H9 (cell line): ENCODE data around the gene TMIGD3. TPM values are rescaled to one million over a fixed set of nuclear protein-coding genes. Genes with fewer than 3 reads are reported as not detected.

Experiments used
- DNase-seq: peaks from one replicate; pipeline ENCODE4 v3.0.0-alpha.2; 2017
- H2AFZ ChIP-seq: one replicate; pipeline ENCODE4 v1.6.1; 2013; ENCODE audit warnings: mild to moderate bottlenecking, low read length, control low read depth, moderate library complexity
- H2AK5ac ChIP-seq: 2 replicates; pipeline ENCODE4 v1.6.1; 2013; ENCODE audit warnings: low read length, control low read depth, mixed read lengths; ENCODE audit not compliant: insufficient read length
- H2BK120ac ChIP-seq: one replicate; pipeline ENCODE4 v1.6.1; 2013; ENCODE audit warnings: low read depth, mild to moderate bottlenecking, low read length, control low read depth, inconsistent platforms; ENCODE audit not compliant: poor library complexity, severe bottlenecking
- H2BK12ac ChIP-seq: 2 replicates; pipeline ENCODE4 v1.6.1; 2013; ENCODE audit warnings: low read length, control low read depth, mixed read lengths, low read depth; ENCODE audit not compliant: insufficient read length
- H2BK15ac ChIP-seq: 2 replicates; pipeline ENCODE4 v1.6.1; 2013; ENCODE audit warnings: low read depth, low read length, control low read depth
- H2BK20ac ChIP-seq: one replicate; pipeline ENCODE4 v1.6.1; 2013; ENCODE audit warnings: low read depth, mild to moderate bottlenecking, low read length, control low read depth, inconsistent platforms; ENCODE audit not compliant: poor library complexity, severe bottlenecking
- H2BK5ac ChIP-seq: 2 replicates; pipeline ENCODE4 v1.6.1; 2013; ENCODE audit warnings: low read length, control low read depth, mixed read lengths; ENCODE audit not compliant: insufficient read length
- H3K14ac ChIP-seq: 2 replicates; pipeline ENCODE4 v1.6.1; 2013; ENCODE audit warnings: low read length, control low read depth; ENCODE audit not compliant: insufficient read depth
- H3K18ac ChIP-seq: 2 replicates; pipeline ENCODE4 v1.6.1; 2013; ENCODE audit warnings: low read depth, mild to moderate bottlenecking, mixed read lengths, low read length, control low read depth; ENCODE audit not compliant: insufficient read length
- H3K23ac ChIP-seq: 2 replicates; pipeline ENCODE4 v1.6.1; 2013; ENCODE audit warnings: low read length, control low read depth, mixed read lengths, low read depth; ENCODE audit not compliant: insufficient read length
- H3K23me2 ChIP-seq: 2 replicates; pipeline ENCODE4 v1.6.1; 2013; ENCODE audit warnings: low read depth, mild to moderate bottlenecking, mixed read lengths, low read length, control low read depth; ENCODE audit not compliant: insufficient read length, poor library complexity, severe bottlenecking
- H3K27ac ChIP-seq: 2 replicates; pipeline ENCODE4 v1.5.1; 2013; ENCODE audit warnings: low read length, control low read depth, mixed read lengths, low read depth; ENCODE audit not compliant: insufficient read length
- H3K27me3 ChIP-seq: 2 replicates; pipeline ENCODE4 v1.6.1; 2013; ENCODE audit warnings: low read length, control low read depth, inconsistent platforms; ENCODE audit not compliant: insufficient read depth
- H3K4ac ChIP-seq: 2 replicates; pipeline ENCODE4 v1.6.1; 2013; ENCODE audit warnings: low read depth, mild to moderate bottlenecking, control low read depth, inconsistent platforms, low read length, moderate library complexity
- H3K4me1 ChIP-seq: 2 replicates; pipeline ENCODE4 v1.6.1; 2013; ENCODE audit warnings: low read length, control low read depth, inconsistent platforms; ENCODE audit not compliant: insufficient read depth
- H3K4me2 ChIP-seq: 2 replicates; pipeline ENCODE4 v1.6.1; 2013; ENCODE audit warnings: low read length, control low read depth, mixed read lengths; ENCODE audit not compliant: insufficient read length, insufficient read depth
- H3K56ac ChIP-seq: 2 replicates; pipeline ENCODE4 v1.6.1; 2013; ENCODE audit warnings: low read depth, mild to moderate bottlenecking, mixed read lengths, low read length, control low read depth; ENCODE audit not compliant: insufficient read length
- H3K79me1 ChIP-seq: 2 replicates; pipeline ENCODE4 v1.6.1; 2013; ENCODE audit warnings: low read depth, mild to moderate bottlenecking, moderate library complexity, low read length, control low read depth, inconsistent platforms; ENCODE audit not compliant: insufficient read depth, poor library complexity, severe bottlenecking
- H3K79me2 ChIP-seq: 2 replicates; pipeline ENCODE4 v1.6.1; 2013; ENCODE audit warnings: low read length, control low read depth, inconsistent platforms; ENCODE audit not compliant: insufficient read depth
- H3K9ac ChIP-seq: 2 replicates; pipeline ENCODE4 v1.6.1; 2013; ENCODE audit warnings: low read length, control low read depth, mixed read lengths; ENCODE audit not compliant: insufficient read length; ENCODE audit errors: extremely low read depth
- H3K9me3 ChIP-seq: one replicate; pipeline ENCODE4 v1.6.1; 2013; ENCODE audit warnings: low read depth, low read length, inconsistent platforms; ENCODE audit not compliant: control insufficient read depth
- H3T11ph ChIP-seq: one replicate; pipeline ENCODE4 v1.6.1; 2013; ENCODE audit warnings: mild to moderate bottlenecking, low read length, control low read depth, inconsistent platforms
- H4K20me1 ChIP-seq: one replicate; pipeline ENCODE4 v1.6.1; 2013; ENCODE audit not compliant: control insufficient read depth, insufficient read length, insufficient read depth
- H4K5ac ChIP-seq: 2 replicates; pipeline ENCODE4 v1.6.1; 2013; ENCODE audit warnings: low read depth, mild to moderate bottlenecking, mixed read lengths, low read length, control low read depth; ENCODE audit not compliant: insufficient read length
- H4K8ac ChIP-seq: replicated peaks from 2 replicates; pipeline ENCODE4 v1.6.1; 2013; ENCODE audit warnings: low read length, control low read depth, mixed read lengths, low read depth; ENCODE audit not compliant: insufficient read length
- H4K91ac ChIP-seq: 2 replicates; pipeline ENCODE4 v1.6.1; 2013; ENCODE audit warnings: low read depth, mild to moderate bottlenecking, moderate library complexity, mixed read lengths, low read length, control low read depth; ENCODE audit not compliant: insufficient read length
- H3K27ac Mint-ChIP-seq, 3 experiments: 2 replicates in 2 of 3; 3 replicates in 1 of 3; pipeline ENCODE4 v1.8.0; 2020 to 2021; ENCODE audit warnings: mixed read lengths in 3 of 3, mild to moderate bottlenecking in 1 of 3, moderate library complexity in 1 of 3
- H3K27me3 Mint-ChIP-seq: 2 replicates; pipeline ENCODE4 v1.8.0; 2021; ENCODE audit warnings: low read depth, mild to moderate bottlenecking, moderate library complexity, mixed read lengths
- H3K36me3 Mint-ChIP-seq, 3 experiments: 2 replicates in 2 of 3; 3 replicates in 1 of 3; pipeline ENCODE4 v1.8.0; 2020 to 2021; ENCODE audit warnings: low read depth in 3 of 3, mixed read lengths in 3 of 3; ENCODE audit not compliant: insufficient read depth in 1 of 3
- H3K4me1 Mint-ChIP-seq, 2 experiments: 2 replicates each; pipeline ENCODE4 v1.8.0; 2020; ENCODE audit warnings: mixed read lengths in 2 of 2
- H3K4me3 Mint-ChIP-seq, 2 experiments: 2 replicates in 1 of 2; 3 replicates in 1 of 2; pipeline ENCODE4 v1.8.0; 2020 to 2021; ENCODE audit warnings: mild to moderate bottlenecking in 2 of 2, mixed read lengths in 2 of 2, moderate library complexity in 1 of 2
- H3K9me3 Mint-ChIP-seq, 2 experiments: 2 replicates in 1 of 2; 3 replicates in 1 of 2; pipeline ENCODE4 v1.8.0; 2020; ENCODE audit warnings: mild to moderate bottlenecking in 2 of 2, mixed read lengths in 2 of 2, moderate library complexity in 1 of 2
- WGBS: extraction: QIAGEN DNeasy Blood & Tissue Kit; methylation state at CpG from one replicate; pipeline ENCODE4 v1.1.7; 2013; ENCODE audit warnings: missing lambda C conversion rate, low lambda C conversion rate, mixed read lengths; ENCODE audit not compliant: insufficient read length; ENCODE audit errors: extremely low coverage; 5-methylcytosine and 5-hydroxymethylcytosine counted together
- total RNA-seq: library from RNA; stranded (reverse); gene quantifications from 2 replicates; pipeline ENCODE4 v1.2.1, GENCODE V29; 2021
- TF ChIP-seq, protein P1 (sequence below): fragments of 200-600 bp; sonication (generic); conservative IDR thresholded peaks from 3 replicates; pipeline ENCODE4 v1.8.0; 2021; ENCODE audit warnings: antibody characterized with exemption, mild to moderate bottlenecking

The TMIGD3 gene
- total RNA-seq, 1 experiment from 2014 or later: not detected

DNA sequence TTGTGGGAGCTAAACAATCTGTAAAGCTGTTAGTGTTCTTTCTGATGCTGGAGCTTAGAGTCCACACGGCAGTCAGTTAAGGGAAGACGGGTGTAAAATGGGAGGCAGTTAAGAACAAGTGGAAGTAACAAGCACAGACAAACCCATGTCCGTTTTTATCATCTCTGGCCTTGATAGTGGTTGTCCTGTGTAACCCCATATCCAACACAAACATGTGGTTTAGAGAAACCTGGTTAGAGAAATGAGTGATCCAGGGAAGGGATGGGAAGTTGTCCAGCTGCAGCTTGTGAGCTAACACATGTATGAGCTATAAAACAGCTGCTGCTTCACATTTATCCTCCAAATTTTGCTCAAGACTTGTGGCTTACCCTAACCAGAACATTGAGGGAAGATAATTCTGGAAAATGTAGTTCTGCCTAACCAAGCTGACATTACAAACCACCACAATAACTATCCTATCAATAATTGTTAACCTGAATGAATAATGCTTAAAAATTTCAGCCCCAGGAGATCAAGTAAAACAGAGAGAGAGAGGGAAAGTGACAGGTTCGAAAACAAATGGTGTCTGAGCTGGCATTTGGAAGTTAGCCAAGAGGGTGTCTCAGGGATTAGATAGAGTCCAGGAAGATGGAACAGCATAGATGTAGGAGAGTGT lies 40.3 kb downstream of the TMIGD3 start:
- Histone ChIP-seq H3K23me2 (no peaks in the 10 kb centered on the region), H3K9me3 (no peaks in the 10 kb centered on the region), H3K56ac (no peak overlapping the region), H2AFZ (no peak overlapping the region), H3K9ac (no peak overlapping the region), H3K79me2 (no peaks in the 10 kb centered on the region), H3K18ac (no peak overlapping the region), H3T11ph (no peak overlapping the region), H4K20me1 (no peaks in the 10 kb centered on the region), H2AK5ac (no peak overlapping the region), H3K27ac (no peak overlapping the region), H2BK5ac (no peak overlapping the region), H3K14ac (no peak overlapping the region), H2BK120ac (no peak overlapping the region), H3K4me2 (no peak overlapping the region), H3K23ac (no peak overlapping the region), H2BK20ac (no peak overlapping the region), H3K4me1 (no peaks in the 10 kb centered on the region), H2BK12ac (no peak overlapping the region), H3K4ac (no peak overlapping the region), H3K79me1 (no peaks in the 10 kb centered on the region), H2BK15ac (no peak overlapping the region), H4K5ac (no peak overlapping the region), H4K8ac (no peak overlapping the region), H3K27me3 (no peaks in the 10 kb centered on the region), H4K91ac (no peak overlapping the region)
- no peaks in the 10 kb centered on the region for H3K27me3 Mint-ChIP-seq
- no CpG with 5 or more reads among the region's 4 CpGs for WGBS
- peaks cover 3 to 32% (median 18%) of the 10 kb centered on the region in 3 experiments; a peak in 6 of 7 replicates for H3K36me3 Mint-ChIP-seq
- no peaks in the 10 kb centered on the region for H3K9me3 Mint-ChIP-seq
- H3K4me3 Mint-ChIP-seq: no peak overlapping the region
- TF ChIP-seq, protein P1, sequence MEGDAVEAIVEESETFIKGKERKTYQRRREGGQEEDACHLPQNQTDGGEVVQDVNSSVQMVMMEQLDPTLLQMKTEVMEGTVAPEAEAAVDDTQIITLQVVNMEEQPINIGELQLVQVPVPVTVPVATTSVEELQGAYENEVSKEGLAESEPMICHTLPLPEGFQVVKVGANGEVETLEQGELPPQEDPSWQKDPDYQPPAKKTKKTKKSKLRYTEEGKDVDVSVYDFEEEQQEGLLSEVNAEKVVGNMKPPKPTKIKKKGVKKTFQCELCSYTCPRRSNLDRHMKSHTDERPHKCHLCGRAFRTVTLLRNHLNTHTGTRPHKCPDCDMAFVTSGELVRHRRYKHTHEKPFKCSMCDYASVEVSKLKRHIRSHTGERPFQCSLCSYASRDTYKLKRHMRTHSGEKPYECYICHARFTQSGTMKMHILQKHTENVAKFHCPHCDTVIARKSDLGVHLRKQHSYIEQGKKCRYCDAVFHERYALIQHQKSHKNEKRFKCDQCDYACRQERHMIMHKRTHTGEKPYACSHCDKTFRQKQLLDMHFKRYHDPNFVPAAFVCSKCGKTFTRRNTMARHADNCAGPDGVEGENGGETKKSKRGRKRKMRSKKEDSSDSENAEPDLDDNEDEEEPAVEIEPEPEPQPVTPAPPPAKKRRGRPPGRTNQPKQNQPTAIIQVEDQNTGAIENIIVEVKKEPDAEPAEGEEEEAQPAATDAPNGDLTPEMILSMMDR: no peak
- no peaks in the 10 kb centered on the region for H3K4me1 Mint-ChIP-seq
- no peak overlapping the region for H3K27ac Mint-ChIP-seq
- no peak for DNase-seq
